K562 (cell line): ENCODE data around the gene CYP2W1.

Experiments used
- CTCF ChIP-seq, 3 experiments: IDR thresholded peaks in 2 of 3; conservative IDR thresholded peaks in 1 of 3; 2 replicates each; pipeline ENCODE4 v1.5.1; 2011 to 2012; ENCODE audit warnings: low read length in 3 of 3, mild to moderate bottlenecking in 3 of 3, control low read depth in 2 of 3, improper control_type of control experiment in 1 of 3, inconsistent platforms in 1 of 3, low read depth in 1 of 3, mixed read lengths in 1 of 3, moderate library complexity in 1 of 3; ENCODE audit not compliant: insufficient read depth in 2 of 3
- E2F8 ChIP-seq: fragments of 450-650 bp; IDR thresholded peaks from 2 replicates; pipeline ENCODE4 v1.7.1; 2018; ENCODE audit warnings: mild to moderate bottlenecking, low read depth; ENCODE audit not compliant: partially characterized antibody
- GTF2E2 ChIP-seq: fragments of 200-800 bp; sonication (Bioruptor generic); IDR thresholded peaks from 2 replicates; pipeline ENCODE4 v1.6.1; 2016; ENCODE audit warnings: missing genetic modification characterization, missing compliant biosample characterization
- KAT7 ChIP-seq: sonication (generic); formaldehyde crosslinking; IDR thresholded peaks from 2 replicates; pipeline ENCODE4 v1.8.0; 2022; ENCODE audit warnings: missing genetic modification reagents, mild to moderate bottlenecking, borderline replicate concordance
- PTBP1 ChIP-seq: fragments of 200-400 bp; formaldehyde crosslinking; IDR thresholded peaks from 2 replicates; pipeline ENCODE4 v1.6.1; 2017; ENCODE audit warnings: low read depth, low read length

DNA sequence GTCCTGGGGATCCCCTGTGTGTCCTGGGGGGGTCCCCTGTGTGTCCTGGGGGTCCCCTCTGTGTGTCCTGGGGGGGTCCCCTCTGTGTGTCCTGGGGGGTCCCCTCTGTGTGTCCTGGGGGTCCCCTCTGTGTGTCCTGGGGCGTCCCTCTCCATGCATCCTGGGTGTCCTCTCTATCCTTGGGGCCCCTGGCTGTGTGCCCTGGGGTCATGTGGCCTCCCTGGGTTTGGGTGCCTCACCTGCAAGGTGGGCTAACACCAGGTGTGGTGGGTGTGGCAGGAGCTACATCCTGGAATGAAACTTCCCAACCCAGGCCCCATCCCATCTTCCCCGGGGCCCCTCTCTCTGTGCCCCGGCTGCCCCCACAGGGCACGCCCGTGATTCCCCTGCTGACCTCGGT lies 4.9 kb downstream of the CYP2W1 start:
- TF ChIP-seq E2F8, result no peak
- TF ChIP-seq GTF2E2 (tag), result no peak
- TF ChIP-seq CTCF (IDR thresholded peaks at IDR 0.05 in 2 of 3, conservative IDR thresholded peaks at IDR 0.05 in 1 of 3; ENCODE audit: insufficient read depth in 2 of 3, low read depth in 1 of 3, low read length in 3 of 3), result no peak
- no peak for TF ChIP-seq PTBP1
- TF ChIP-seq KAT7 (CRISPR knock-in tag), result no peak
